ENCODE measurements around the gene IL1RAPL1.

The IL1RAPL1 gene

GRCh38 chrX:28586981-28587551 is at the start of gene IL1RAPL1:
Gene IL1RAPL1, plus strand, starts transcription at chrX:28587446.
- FAIRE-seq = no peak
- no peak for DNase-seq (ENCODE audit: insufficient read length, low spot score)

- FAIRE-seq = no peak
- DNase-seq (ENCODE audit: insufficient read length, low spot score) = no peak
Measured at GRCh38 chrX:28542791-28543190, 44.5 kb upstream of the IL1RAPL1 start.

GRCh38 chrX:28549838-28550237 is 37.4 kb upstream of the IL1RAPL1 start:
- no peak for FAIRE-seq
- no peak for DNase-seq (ENCODE audit: insufficient read length, low spot score)

GRCh38 chrX:28550331-28550872 is 36.8 kb upstream of the IL1RAPL1 start:
- FAIRE-seq (no peak), DNase-seq (ENCODE audit: insufficient read length, low spot score) (no peak)

- FAIRE-seq (no peak), DNase-seq (ENCODE audit: insufficient read length, low spot score) (no peak)
Measured at GRCh38 chrX:28552322-28552721, 34.9 kb upstream of the IL1RAPL1 start.

GRCh38 chrX:28552882-28553829 is 34.1 kb upstream of the IL1RAPL1 start:
- FAIRE-seq (no peak), DNase-seq (ENCODE audit: insufficient read length, low spot score) (no peak)

- FAIRE-seq (no peak), DNase-seq (ENCODE audit: insufficient read length, low spot score) (no peak)
Measured at GRCh38 chrX:28576117-28576516, 11.1 kb upstream of the IL1RAPL1 start.

GRCh38 chrX:28581522-28581921 is 5.7 kb upstream of the IL1RAPL1 start:
- FAIRE-seq (no peak), DNase-seq (ENCODE audit: insufficient read length, low spot score) (no peak)

- DNase-seq (ENCODE audit: insufficient read length, low spot score) (no peak), FAIRE-seq (no peak)
Measured at GRCh38 chrX:28582511-28582910, 4.7 kb upstream of the IL1RAPL1 start.

GRCh38 chrX:28584025-28584424 is 3.2 kb upstream of the IL1RAPL1 start:
- FAIRE-seq (no peak), DNase-seq (ENCODE audit: insufficient read length, low spot score) (no peak)

GRCh38 chrX:28585767-28586166 is 1.5 kb upstream of the IL1RAPL1 start:
- FAIRE-seq = no peak
- DNase-seq (ENCODE audit: insufficient read length, low spot score) = no peak

- DNase-seq (ENCODE audit: insufficient read length, low spot score) (no peak), FAIRE-seq (no peak)
Measured at GRCh38 chrX:28586286-28586685, 960 bp upstream of the IL1RAPL1 start.

- FAIRE-seq (no peak), DNase-seq (ENCODE audit: insufficient read length, low spot score) (no peak)
Measured at GRCh38 chrX:28589046-28589445, 1.8 kb downstream of the IL1RAPL1 start.

- FAIRE-seq (peak; percentile 18), DNase-seq (ENCODE audit: insufficient read length, low spot score) (no peak)
Measured at GRCh38 chrX:28590396-28590795, 3.1 kb downstream of the IL1RAPL1 start.

GRCh38 chrX:28591542-28591941 is 4.3 kb downstream of the IL1RAPL1 start:
- DNase-seq (ENCODE audit: insufficient read length, low spot score) = no peak
- no peak for FAIRE-seq

- no peak for DNase-seq (ENCODE audit: insufficient read length, low spot score)
- FAIRE-seq = no peak
Measured at GRCh38 chrX:28595346-28595745, 8.1 kb downstream of the IL1RAPL1 start.

GRCh38 chrX:28599957-28600356 is 12.7 kb downstream of the IL1RAPL1 start:
- FAIRE-seq (no peak), DNase-seq (ENCODE audit: insufficient read length, low spot score) (no peak)

GRCh38 chrX:28609003-28609402 is 21.8 kb downstream of the IL1RAPL1 start:
- no peak for FAIRE-seq
- no peak for DNase-seq (ENCODE audit: insufficient read length, low spot score)

- no peak for FAIRE-seq
- no peak for DNase-seq (ENCODE audit: insufficient read length, low spot score)
Measured at GRCh38 chrX:28609917-28610613, 22.8 kb downstream of the IL1RAPL1 start.

- DNase-seq (ENCODE audit: insufficient read length, low spot score) = no peak
- no peak for FAIRE-seq
Measured at GRCh38 chrX:28610746-28611145, 23.5 kb downstream of the IL1RAPL1 start.

- FAIRE-seq = no peak
Measured at GRCh38 chrX:28613558-28613957, 26.3 kb downstream of the IL1RAPL1 start.

More at GRCh38 chrX:28613558-28613957, 26.3 kb downstream of the IL1RAPL1 start:
- DNase-seq (ENCODE audit: insufficient read length, low spot score) = no peak
